Cardiac fibroblast (primary cell): Measurements from ENCODE around the gene PRKCD.
A peak's percentile ranks its signal among the peaks of the same experiment; 100 is the strongest.

ENCODE experiments used
- DNase-seq, 2 donors: peaks; one replicate each; pipeline versions ENCODE4 v3.0.0 to v3.0.0-alpha.2; 2010; ENCODE audit warnings: low read depth in 2 of 2
- H3K4me3 ChIP-seq, 2 donors: replicated peaks in 1 of 2; 1 replicate in 1 of 2; 2 replicates in 1 of 2; pipeline ENCODE4 v1.5.1; 2011; ENCODE audit warnings: low read depth in 2 of 2, low read length in 2 of 2, mild to moderate bottlenecking in 2 of 2, moderate library complexity in 1 of 2
- TF ChIP-seq, protein P1 (sequence below): IDR thresholded peaks from one replicate; pipeline ENCODE4 v1.5.1; 2011; ENCODE audit warnings: low read depth, mild to moderate bottlenecking, low read length, inconsistent platforms

The PRKCD gene

GRCh38 chr3:53160660-53161449 lies at the start of gene PRKCD:
PRKCD (plus strand) TSS chr3:53161209; CDS start chr3:53178423, 17,214 bp downstream.
- peak; percentile 81 to 95 for DNase-seq
- TF ChIP-seq, protein P1, sequence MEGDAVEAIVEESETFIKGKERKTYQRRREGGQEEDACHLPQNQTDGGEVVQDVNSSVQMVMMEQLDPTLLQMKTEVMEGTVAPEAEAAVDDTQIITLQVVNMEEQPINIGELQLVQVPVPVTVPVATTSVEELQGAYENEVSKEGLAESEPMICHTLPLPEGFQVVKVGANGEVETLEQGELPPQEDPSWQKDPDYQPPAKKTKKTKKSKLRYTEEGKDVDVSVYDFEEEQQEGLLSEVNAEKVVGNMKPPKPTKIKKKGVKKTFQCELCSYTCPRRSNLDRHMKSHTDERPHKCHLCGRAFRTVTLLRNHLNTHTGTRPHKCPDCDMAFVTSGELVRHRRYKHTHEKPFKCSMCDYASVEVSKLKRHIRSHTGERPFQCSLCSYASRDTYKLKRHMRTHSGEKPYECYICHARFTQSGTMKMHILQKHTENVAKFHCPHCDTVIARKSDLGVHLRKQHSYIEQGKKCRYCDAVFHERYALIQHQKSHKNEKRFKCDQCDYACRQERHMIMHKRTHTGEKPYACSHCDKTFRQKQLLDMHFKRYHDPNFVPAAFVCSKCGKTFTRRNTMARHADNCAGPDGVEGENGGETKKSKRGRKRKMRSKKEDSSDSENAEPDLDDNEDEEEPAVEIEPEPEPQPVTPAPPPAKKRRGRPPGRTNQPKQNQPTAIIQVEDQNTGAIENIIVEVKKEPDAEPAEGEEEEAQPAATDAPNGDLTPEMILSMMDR, result peak; percentile 51
- H3K4me3 ChIP-seq, result peak within 1 kb of the TSS; percentile 92 to 97

GRCh38 chr3:53111822-53112221 lies 49.2 kb upstream of the PRKCD start:
- no peak overlapping the region for H3K4me3 ChIP-seq
- no peak for DNase-seq
- TF ChIP-seq, protein P1, result no peak

DNA sequence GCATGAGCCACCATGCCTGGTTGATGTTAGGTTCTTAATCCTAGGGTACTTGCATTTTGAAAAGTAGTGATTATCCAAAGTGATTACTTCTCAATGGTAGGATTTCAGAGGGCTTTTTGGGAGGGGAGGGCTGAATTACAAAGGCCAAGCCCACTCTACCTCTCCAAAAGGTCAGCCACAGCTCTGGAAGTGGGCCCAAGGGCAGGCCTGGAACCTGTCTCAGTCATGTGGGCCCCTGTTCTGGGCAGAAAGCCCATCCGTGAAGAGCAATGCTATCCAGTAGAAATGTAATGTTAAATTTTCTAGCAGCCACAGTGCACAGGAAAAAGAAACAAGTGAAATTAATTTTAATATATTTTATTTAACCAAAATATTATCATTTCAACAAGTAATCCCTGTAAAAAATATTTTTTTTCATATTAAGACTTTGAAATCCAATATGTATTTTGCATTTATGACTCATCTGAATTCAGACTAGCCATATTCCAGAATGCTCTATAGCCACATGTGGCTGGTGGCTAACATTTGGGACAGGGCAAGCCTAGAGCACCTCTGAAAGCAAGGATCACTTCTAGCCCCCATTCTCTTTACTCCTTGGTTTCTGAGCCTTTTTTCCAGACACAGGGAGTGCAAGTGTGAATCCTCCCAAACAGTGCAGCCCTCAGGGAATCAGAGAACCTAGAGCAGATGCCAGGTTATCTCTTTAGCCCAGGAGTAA lies 47.6 kb upstream of the PRKCD start:
- peak in 1 of 2 donors; percentile 39 for DNase-seq
- TF ChIP-seq, protein P1, result no peak
- no peak overlapping the region for H3K4me3 ChIP-seq

DNA sequence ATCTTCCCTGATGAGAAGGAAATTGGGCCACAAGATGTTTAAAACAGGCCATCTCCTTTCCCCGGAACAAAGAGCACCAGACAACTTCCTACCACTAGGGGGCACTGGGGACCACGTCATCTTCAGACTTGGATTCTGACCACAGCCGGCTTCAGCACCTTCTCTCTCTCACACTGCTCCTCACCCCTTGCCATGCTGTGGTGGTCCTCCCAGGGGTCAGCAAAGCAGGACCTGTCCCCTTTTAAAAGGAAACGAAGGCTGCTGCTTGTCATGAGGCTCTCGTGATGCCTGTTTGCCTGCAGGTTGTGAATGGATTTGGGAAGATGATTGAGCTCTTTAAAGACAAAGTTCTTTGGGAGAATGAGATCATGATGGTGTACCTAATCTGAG lies 47.0 kb upstream of the PRKCD start:
- no peak overlapping the region for H3K4me3 ChIP-seq
- DNase-seq, result peak; percentile 83 to 85
- TF ChIP-seq, protein P1, result peak; percentile 89

GRCh38 chr3:53114412-53115074 lies 46.5 kb upstream of the PRKCD start:
- TF ChIP-seq, protein P1, result no peak
- DNase-seq, result peak in 1 of 2 donors; percentile 36

GRCh38 chr3:53116956-53117355 lies 44.1 kb upstream of the PRKCD start:
- TF ChIP-seq, protein P1, result no peak
- H3K4me3 ChIP-seq, result no peak overlapping the region
- no peak for DNase-seq

More at GRCh38 chr3:53114412-53115074, 46.5 kb upstream of the PRKCD start:
- H3K4me3 ChIP-seq, result no peak overlapping the region
